GM12878 (cell line): ENCODE measurements around the gene FSIP1. TPM values are rescaled to one million over a fixed set of nuclear protein-coding genes. Genes with fewer than 3 reads are reported as not detected.
A peak's percentile ranks its signal among the peaks of the same experiment; 100 is the strongest.

Experiments
- BCL11A ChIP-seq: IDR thresholded peaks from 2 replicates; pipeline ENCODE4 v1.6.1; 2011; ENCODE audit warnings: low read depth, low read length
- CBFB ChIP-seq: IDR thresholded peaks from 2 replicates; pipeline ENCODE4 v1.6.1; 2016; ENCODE audit warnings: antibody characterized with exemption, low read depth
- EP300 ChIP-seq, 2 experiments: fragments of 150-350 bp in 1 of 2; IDR thresholded peaks; 2 replicates each; pipeline ENCODE4 v1.6.1; 2011 to 2012; ENCODE audit warnings: low read depth in 2 of 2, low read length in 2 of 2, borderline replicate concordance in 1 of 2, improper control_type of control experiment in 1 of 2, inconsistent platforms in 1 of 2; ENCODE audit not compliant: control insufficient read depth in 1 of 2
- IKZF1 ChIP-seq: fragments of 450-650 bp; conservative IDR thresholded peaks from 2 replicates; pipeline ENCODE4 v1.6.1; 2017; ENCODE audit warnings: antibody characterized with exemption, mild to moderate bottlenecking
- IKZF2 ChIP-seq, 2 experiments: fragments of 450-650 bp; IDR thresholded peaks; 2 replicates each; pipeline ENCODE4 v1.6.1; 2017; ENCODE audit warnings: mild to moderate bottlenecking in 2 of 2, moderate library complexity in 2 of 2
- IRF4 ChIP-seq: IDR thresholded peaks from 2 replicates; pipeline ENCODE4 v1.6.1; 2011; ENCODE audit warnings: low read depth, low read length
- IRF5 ChIP-seq: fragments of 450-650 bp; IDR thresholded peaks from 2 replicates; pipeline ENCODE4 v1.6.1; 2017; ENCODE audit warnings: borderline replicate concordance
- JUNB ChIP-seq: IDR thresholded peaks from 2 replicates; pipeline ENCODE4 v1.6.1; 2016; ENCODE audit warnings: antibody characterized with exemption, mild to moderate bottlenecking
- KDM1A ChIP-seq: fragments of 200-600 bp; sonication (generic); IDR thresholded peaks from 2 replicates; pipeline ENCODE4 v1.6.1; 2016; ENCODE audit warnings: borderline replicate concordance
- NKRF ChIP-seq: fragments of 450-650 bp; conservative IDR thresholded peaks from 2 replicates; pipeline ENCODE4 v1.6.1; 2017; ENCODE audit warnings: mild to moderate bottlenecking, moderate library complexity
- PKNOX1 ChIP-seq: fragments of 450-650 bp; IDR thresholded peaks from 2 replicates; pipeline ENCODE4 v1.6.1; 2016; ENCODE audit warnings: mild to moderate bottlenecking
- POLR2AphosphoS5 ChIP-seq: IDR thresholded peaks from 2 replicates; pipeline ENCODE4 v1.6.1; 2011; ENCODE audit warnings: mild to moderate bottlenecking, low read length, inconsistent platforms
- POU2F2 ChIP-seq: IDR thresholded peaks from 3 replicates; pipeline ENCODE4 v1.6.1; 2011; ENCODE audit warnings: low read depth, mild to moderate bottlenecking, low read length, borderline replicate concordance
- RAD51 ChIP-seq: fragments of 450-650 bp; IDR thresholded peaks from 2 replicates; pipeline ENCODE4 v1.6.1; 2016; ENCODE audit warnings: moderate library complexity, mild to moderate bottlenecking, inconsistent platforms
- RBBP5 ChIP-seq: fragments of 200-600 bp; sonication (generic); conservative IDR thresholded peaks from 2 replicates; pipeline ENCODE4 v1.6.1; 2016
- SMARCA5 ChIP-seq: fragments of 450-650 bp; IDR thresholded peaks from 2 replicates; pipeline ENCODE4 v1.6.1; 2017; ENCODE audit warnings: mild to moderate bottlenecking
- SP1 ChIP-seq: IDR thresholded peaks from one replicate; pipeline ENCODE4 v1.6.1; 2011; ENCODE audit warnings: low read depth, low read length
- TCF3 ChIP-seq: IDR thresholded peaks from 2 replicates; pipeline ENCODE4 v1.6.1; 2012; ENCODE audit warnings: low read depth, mild to moderate bottlenecking, low read length, borderline replicate concordance; ENCODE audit not compliant: insufficient read depth
- TCF7 ChIP-seq: IDR thresholded peaks from 2 replicates; pipeline ENCODE4 v1.6.1; 2014; ENCODE audit warnings: antibody characterized with exemption, borderline replicate concordance
- USF2 ChIP-seq: IDR thresholded peaks from 2 replicates; pipeline ENCODE4 v1.6.1; 2011; ENCODE audit warnings: low read depth, low read length, improper control_type of control experiment, borderline replicate concordance
- ZBTB11 ChIP-seq: fragments of 450-650 bp; formaldehyde crosslinking; IDR thresholded peaks from 2 replicates; pipeline ENCODE4 v1.5.0; 2022; ENCODE audit warnings: mild to moderate bottlenecking, missing genetic modification characterization
- polyA plus RNA-seq, 11 experiments: library from polyadenylated mRNA; depleted of rRNA in 4 of 11; unstranded in 6 of 11; stranded (reverse) in 5 of 11; fragments of >200 nt; fragmentation: Nextera tagmentation in 4 of 11; fragmentation: Illumina TruSeq in 1 of 11; extraction: Ambion mirVana in 4 of 11; extraction: Trizol in 1 of 11; gene quantifications; 1 replicate in 1 of 11; 2 replicates in 10 of 11; pipeline versions ENCODE4 v1.2.1 to v1.2.3, GENCODE V29; 2011 to 2016; ENCODE audit warnings: inconsistent platforms in 2 of 11, missing spikeins in 2 of 11, low read depth in 1 of 11
- total RNA-seq, 4 experiments: library from RNA; depleted of rRNA in 3 of 4; stranded (reverse); fragments of >200 nt in 3 of 4; fragmentation: Illumina TruSeq in 1 of 4; extraction: Trizol in 1 of 4; gene quantifications; 2 replicates each; pipeline versions ENCODE4 v1.2.1 to v1.2.3, GENCODE V29; 2013 to 2021

Gene FSIP1
- total and polyA plus RNA-seq, 10 of the 15 experiments (the other 5 are each of a cell fraction or from before 2014, with no cell fraction given), result 0.15 to 0.67 (median 0.35) TPM

GRCh38 chr15:39692356-39693327 is 90.0 kb downstream of the FSIP1 start (continued):
- TF ChIP-seq ZBTB11 (CRISPR knock-in tag) (no peak), SMARCA5 (0 out of 2 replicates have a peak, but pooled peaks have one; percentile 23), EP300 (IDR thresholded peaks at IDR 0.05; ENCODE audit: borderline replicate concordance in 1 of 2, control insufficient read depth in 1 of 2, low read depth in 2 of 2, low read length in 2 of 2) (peak; percentile 68 to 71; a peak in 3 of 4 replicates), SP1 (no peak), IKZF2 (IDR thresholded peaks at IDR 0.05) (peak; percentile 85 to 93), JUNB (peak; percentile 93), IRF4 (peak; percentile 41; the same call in 1 of the 2 replicates), BCL11A (0 out of 2 replicates have a peak, but pooled peaks have one; percentile 54), TCF3 (no peak), KDM1A (no peak), TCF7 (peak; percentile 95), RAD51 (no peak), PKNOX1 (peak; percentile 13; the same call in 1 of the 2 replicates), USF2 (no peak), IKZF1 (peak; percentile 83), POLR2AphosphoS5 (no peak), RBBP5 (no peak), NKRF (no peak), POU2F2 (no peak), IRF5 (no peak), CBFB (no peak)
